B cell (primary cell): ENCODE measurements around the gene APBA2. TPM values are rescaled to one million over a fixed set of nuclear protein-coding genes. Genes with fewer than 3 reads are reported as not detected.

Experiments
- ATAC-seq: fragments of 200-7000 bp; cut with Tn5 transposase; one replicate; pipeline ENCODE4 v1.10.0; 2021; ENCODE audit warnings: low read depth, mild to moderate bottlenecking, moderate number of reproducible peaks, moderate library complexity
- CTCF ChIA-PET: fragments of 350-600 bp; sonication (Branson Sonifier 250); formaldehyde crosslinking; loops from one replicate; lab custom pipeline; 2021; ENCODE audit warnings: antibody characterized with exemption, inconsistent platforms; lab: Charles Lee
- POLR2A ChIA-PET: fragments of 350-600 bp; sonication (Branson Sonifier 250); formaldehyde crosslinking; loops from one replicate; lab custom pipeline; 2021; ENCODE audit warnings: antibody characterized with exemption; lab: Charles Lee
- DNase-seq: peaks from one replicate; pipeline ENCODE4 v3.0.0; 2013
- H2AFZ ChIP-seq: 2 replicates; pipeline ENCODE4 v1.6.1; 2012; ENCODE audit warnings: mild to moderate bottlenecking, low read depth, low read length; ENCODE audit not compliant: insufficient read depth, poor library complexity, severe bottlenecking
- H3K27ac ChIP-seq, 2 donors: 1 replicate in 1 of 2; 2 replicates in 1 of 2; pipeline ENCODE4 v1.5.1; 2012 to 2013; ENCODE audit warnings: low read length in 2 of 2, mild to moderate bottlenecking in 2 of 2, moderate library complexity in 1 of 2
- H3K27me3 ChIP-seq, 4 experiments: fragments of 200-600 bp in 1 of 4; sonication (generic) in 1 of 4; replicated peaks in 1 of 4; 1 replicate in 2 of 4; 2 replicates in 2 of 4; pipeline versions ENCODE4 v1.6.1 to v1.7.0; 2013 to 2016; ENCODE audit warnings: low read length in 3 of 4, mild to moderate bottlenecking in 2 of 4, mixed read lengths in 1 of 4, moderate library complexity in 1 of 4; ENCODE audit not compliant: insufficient read depth in 4 of 4, control insufficient read depth in 3 of 4; ENCODE audit errors: control extremely low read depth in 1 of 4
- H3K36me3 ChIP-seq, 2 experiments: replicated peaks in 1 of 2; 1 replicate in 1 of 2; 2 replicates in 1 of 2; pipeline versions ENCODE4 v1.6.1 to v1.7.1; 2013; ENCODE audit warnings: low read length in 1 of 2; ENCODE audit not compliant: insufficient read depth in 2 of 2, control insufficient read depth in 1 of 2; ENCODE audit errors: control extremely low read depth in 1 of 2, extremely low read depth in 1 of 2
- H3K4me1 ChIP-seq, 2 donors: fragments of 200-600 bp in 1 of 2; sonication (generic) in 1 of 2; 1 replicate in 1 of 2; 2 replicates in 1 of 2; pipeline versions ENCODE4 v1.5.1 to v1.6.1; 2013 to 2017; ENCODE audit warnings: low read length in 2 of 2; ENCODE audit not compliant: control insufficient read depth in 2 of 2, insufficient read depth in 2 of 2
- H3K4me2 ChIP-seq: replicated peaks from 2 replicates; pipeline ENCODE3; 2012; ENCODE audit warnings: mild to moderate bottlenecking, low read depth, low read length; ENCODE audit not compliant: poor library complexity, severe bottlenecking
- H3K4me3 ChIP-seq, 5 experiments: fragments of 200-600 bp in 1 of 5; sonication (generic) in 1 of 5; 1 replicate in 3 of 5; 2 replicates in 2 of 5; pipeline versions ENCODE4 v1.5.1 to v1.7.0; 2011 to 2016; ENCODE audit warnings: low read length in 4 of 5, mild to moderate bottlenecking in 4 of 5, low read depth in 2 of 5, control low read depth in 1 of 5, moderate library complexity in 1 of 5; ENCODE audit not compliant: insufficient read depth in 1 of 5; ENCODE audit errors: control extremely low read depth in 1 of 5, extremely low read depth in 1 of 5
- H3K79me2 ChIP-seq: fragments of 200-600 bp; sonication (generic); one replicate; pipeline ENCODE4 v1.6.0; 2016; ENCODE audit warnings: low read length; ENCODE audit not compliant: control insufficient read depth, insufficient read depth
- H3K9ac ChIP-seq: fragments of 200-600 bp; sonication (generic); 2 replicates; pipeline ENCODE4 v1.6.1; 2017; ENCODE audit warnings: mild to moderate bottlenecking, low read length, moderate library complexity
- H3K9me3 ChIP-seq, 3 donors: one replicate each; pipeline versions ENCODE4 v1.6.1 to v1.7.1; 2013; ENCODE audit warnings: low read length in 2 of 3; ENCODE audit not compliant: control insufficient read depth in 2 of 3, insufficient read depth in 1 of 3; ENCODE audit errors: control extremely low read depth in 1 of 3
- H4K20me1 ChIP-seq: 2 replicates; pipeline ENCODE4 v1.6.0; 2012; ENCODE audit warnings: mild to moderate bottlenecking, low read length; ENCODE audit not compliant: insufficient read depth, control insufficient read depth, poor library complexity, severe bottlenecking
- H3K27ac Mint-ChIP-seq: one replicate; pipeline ENCODE4 v1.8.0; 2021; ENCODE audit warnings: mixed read lengths
- H3K27me3 Mint-ChIP-seq: one replicate; pipeline ENCODE4 v1.8.0; 2021; ENCODE audit warnings: mixed read lengths
- H3K4me1 Mint-ChIP-seq: one replicate; pipeline ENCODE4 v1.8.0; 2021; ENCODE audit warnings: mixed read lengths
- H3K4me3 Mint-ChIP-seq: one replicate; pipeline ENCODE4 v1.8.0; 2021; ENCODE audit warnings: mixed read lengths
- H3K9me3 Mint-ChIP-seq: one replicate; pipeline ENCODE4 v1.8.0; 2022; ENCODE audit warnings: mixed read lengths; ENCODE audit not compliant: insufficient read depth
- CTCF ChIP-seq: fragments of 200-600 bp; IDR thresholded peaks from one replicate; pipeline ENCODE4 v1.8.0; 2022; ENCODE audit warnings: antibody characterized with exemption, mild to moderate bottlenecking
- EZH2 ChIP-seq: IDR thresholded peaks from 2 replicates; pipeline ENCODE4 v1.6.1; 2012; ENCODE audit warnings: borderline replicate concordance, low read depth, mild to moderate bottlenecking, moderate library complexity, low read length; ENCODE audit not compliant: insufficient read depth, poor library complexity, severe bottlenecking
- WGBS: methylation state at CpG from one replicate; pipeline ENCODE4 v1.1.5; 2013; ENCODE audit warnings: missing lambda C conversion rate; ENCODE audit not compliant: insufficient coverage; 5-methylcytosine and 5-hydroxymethylcytosine counted together
- intact Hi-C: fragments of 100-400 bp; cut with micrococcal nuclease; formaldehyde crosslinking; loops from one replicate; pipeline ENCODE4 v1.10.0; 2022
- polyA plus RNA-seq: library from polyadenylated mRNA; depleted of rRNA; stranded (reverse); fragments of >200 nt; gene quantifications from 2 replicates; pipeline ENCODE4 v1.2.3, GENCODE V29; 2012
- total RNA-seq, 2 donors: library from RNA; stranded (reverse); fragments of 120-200 nt in 1 of 2; gene quantifications; 1 replicate in 1 of 2; 2 replicates in 1 of 2; pipeline versions ENCODE4 v1.2.3 to v1.2.4, GENCODE V29; 2013 to 2022

APBA2 gene
- total and polyA plus RNA-seq, 2 donors (not counting 1 experiment from before 2014, with no cell fraction given) = 0.19 TPM; not detected in 1

GRCh38 chr15:28873006-28873405, 12.8 kb upstream of the APBA2 start:
- H3K79me2 ChIP-seq = no peaks in the 10 kb centered on the region
- Mint-ChIP-seq H3K4me1 (no peaks in the 10 kb centered on the region), H3K9me3 (peaks cover 4% of the 10 kb centered on the region), H3K27me3 (no peaks in the 10 kb centered on the region), H3K4me3 (no peak overlapping the region), H3K27ac (no peak overlapping the region)
- DNase-seq = no peak
- H3K9me3 ChIP-seq = peaks cover 0 to 15% (median 0%) of the 10 kb centered on the region in 3 donors
- H3K36me3 ChIP-seq = no peaks in the 10 kb centered on the region
- H2AFZ ChIP-seq = no peak overlapping the region
- no peak overlapping the region for H3K4me3 ChIP-seq
- no peak overlapping the region for H3K9ac ChIP-seq
- CTCF ChIA-PET = no interaction called here
- H3K4me2 ChIP-seq = no peak overlapping the region
- intact Hi-C loops = no loop called here
- WGBS = 84% methylated on average over 4 of the region's 5 CpGs
- POLR2A ChIA-PET = no interaction called here
- H4K20me1 ChIP-seq = no peaks in the 10 kb centered on the region
- TF ChIP-seq CTCF = no peak
- no peak for TF ChIP-seq EZH2
- H3K27ac ChIP-seq = no peak overlapping the region
- no peak for ATAC-seq
- no peaks in the 10 kb centered on the region for H3K27me3 ChIP-seq
- no peaks in the 10 kb centered on the region for H3K4me1 ChIP-seq

GRCh38 chr15:28873585-28874190, 12.1 kb upstream of the APBA2 start:
- H3K4me1 ChIP-seq = no peaks in the 10 kb centered on the region
- H3K79me2 ChIP-seq = no peaks in the 10 kb centered on the region
- no peak for DNase-seq
- H3K4me2 ChIP-seq = no peak overlapping the region
- TF ChIP-seq EZH2 (no peak), CTCF (no peak)
- H3K27ac ChIP-seq = no peak overlapping the region
- H4K20me1 ChIP-seq = no peaks in the 10 kb centered on the region
- H3K4me3 ChIP-seq = no peak overlapping the region
- no peaks in the 10 kb centered on the region for H3K36me3 ChIP-seq
- CTCF ChIA-PET = no interaction called here
- Mint-ChIP-seq H3K27ac (no peak overlapping the region), H3K9me3 (peaks cover 4% of the 10 kb centered on the region), H3K4me1 (no peaks in the 10 kb centered on the region), H3K27me3 (no peaks in the 10 kb centered on the region), H3K4me3 (no peak overlapping the region)
- H3K9me3 ChIP-seq = peaks cover 0 to 13% (median 0%) of the 10 kb centered on the region in 3 donors
- intact Hi-C loops = no loop called here
- no peak for ATAC-seq
- no peak overlapping the region for H3K9ac ChIP-seq
- POLR2A ChIA-PET = no interaction called here
- no peaks in the 10 kb centered on the region for H3K27me3 ChIP-seq
- 81% methylated on average over 10 of the region's 10 CpGs for whole genome bisulfite sequencing
- H2AFZ ChIP-seq = no peak overlapping the region
